ENCODE data around the gene ZMYND8.

ZMYND8 gene

DNA sequence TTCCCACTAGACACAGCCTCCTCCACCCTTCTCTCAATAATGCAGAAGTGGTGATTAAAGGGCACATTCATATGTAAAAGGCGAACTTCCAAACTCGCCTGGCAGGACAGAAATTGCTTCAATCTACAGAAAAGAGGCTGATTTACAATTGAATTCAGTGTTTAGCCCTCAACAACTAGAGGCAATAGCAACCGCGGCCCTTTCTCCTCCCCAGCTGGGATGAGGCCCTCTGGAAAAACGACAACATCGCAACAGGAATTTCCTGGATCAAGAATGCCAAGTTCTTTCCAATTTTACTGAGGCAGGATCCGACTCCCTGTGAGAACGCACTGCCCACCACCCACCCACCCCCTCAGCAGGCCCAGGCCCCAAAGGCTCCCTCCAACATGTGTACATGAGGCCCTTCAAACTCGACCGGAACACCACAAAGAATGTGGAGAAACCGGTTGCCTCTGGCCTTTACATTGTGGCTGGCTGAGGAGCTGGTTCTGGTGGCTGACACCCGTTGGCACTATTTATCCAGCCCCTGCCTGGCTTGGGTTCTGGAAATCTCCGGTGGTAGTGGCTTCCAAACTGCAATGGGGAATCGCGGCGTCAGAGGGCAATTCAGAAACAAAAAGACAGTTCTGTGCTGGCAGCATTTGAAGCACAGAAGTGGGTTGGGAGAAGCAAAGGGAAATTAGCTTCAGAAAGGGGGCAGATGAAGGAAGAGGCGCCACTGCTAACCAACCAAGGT, 36.8 kb downstream of the ZMYND8 start:
- H3K27me3 Mint-ChIP-seq: no peaks in the 10 kb centered on the region
- no peak overlapping the region for H3K4me3 Mint-ChIP-seq
- ATAC-seq (replicated peaks) (peak in 1 of 2 donors; percentile 41), DNase-seq (no peak)
- H3K9me3 Mint-ChIP-seq: no peaks in the 10 kb centered on the region
- H3K4me1 Mint-ChIP-seq: peaks cover 40 to 87% of the 10 kb centered on the region in 2 donors
- peak overlapping the region; percentile 80 for H3K27ac Mint-ChIP-seq
- peaks cover 6 to 43% of the 10 kb centered on the region in 2 donors for H3K36me3 Mint-ChIP-seq

DNA sequence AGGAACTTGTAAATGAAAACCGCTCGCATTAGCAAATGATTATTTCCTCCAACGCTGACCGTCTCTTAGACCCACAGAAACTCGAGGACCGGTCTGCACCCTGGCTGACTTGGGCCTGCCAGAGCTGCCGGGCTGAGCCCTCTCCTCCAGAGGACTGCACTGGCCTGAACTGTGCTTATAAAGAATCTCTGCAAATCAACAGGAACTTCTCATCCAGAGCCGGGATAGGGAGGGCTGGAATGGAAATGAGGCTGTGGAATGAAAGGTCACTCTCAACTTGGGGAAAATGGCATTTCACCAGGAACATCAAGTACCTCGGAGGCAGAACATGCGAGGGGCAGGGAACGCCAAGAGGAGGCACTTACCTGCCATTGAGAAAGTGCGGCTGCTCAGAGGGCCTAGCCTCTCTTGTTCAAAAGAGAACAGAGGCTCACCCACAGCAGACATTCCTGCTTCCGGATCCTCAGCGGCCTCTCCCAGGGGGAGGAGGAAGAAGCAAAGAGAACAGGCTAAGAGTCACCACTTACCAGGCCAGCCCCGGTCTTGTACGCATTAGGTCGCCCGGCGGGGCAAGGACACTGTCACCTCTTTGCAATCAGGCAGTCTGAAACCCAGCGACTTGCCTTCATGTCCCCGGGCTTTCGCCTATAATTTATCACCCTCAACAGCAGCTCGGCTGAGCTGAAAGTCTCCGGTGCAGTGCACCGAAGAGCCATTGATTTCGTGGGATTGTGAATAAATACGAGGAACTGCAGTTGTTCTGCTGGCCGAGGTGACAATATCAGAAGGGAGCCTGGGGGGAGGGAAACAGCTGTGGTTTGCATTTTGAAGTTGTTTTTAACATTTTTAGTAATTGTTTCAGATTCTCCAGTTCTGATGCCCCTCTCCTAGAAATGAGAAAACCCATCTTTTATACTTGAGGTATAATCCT, 37.6 kb downstream of the ZMYND8 start:
- peak in 1 of 2 donors; percentile 18 for ATAC-seq (replicated peaks)
- Mint-ChIP-seq H3K4me1 (peaks cover 38 to 87% of the 10 kb centered on the region in 2 donors), H3K9me3 (no peaks in the 10 kb centered on the region), H3K36me3 (peaks cover 7 to 44% of the 10 kb centered on the region in 2 donors), H3K4me3 (peak overlapping the region; percentile 13 to 52), H3K27me3 (no peaks in the 10 kb centered on the region), H3K27ac (peak overlapping the region; percentile 93)
- no peak for DNase-seq

DNA sequence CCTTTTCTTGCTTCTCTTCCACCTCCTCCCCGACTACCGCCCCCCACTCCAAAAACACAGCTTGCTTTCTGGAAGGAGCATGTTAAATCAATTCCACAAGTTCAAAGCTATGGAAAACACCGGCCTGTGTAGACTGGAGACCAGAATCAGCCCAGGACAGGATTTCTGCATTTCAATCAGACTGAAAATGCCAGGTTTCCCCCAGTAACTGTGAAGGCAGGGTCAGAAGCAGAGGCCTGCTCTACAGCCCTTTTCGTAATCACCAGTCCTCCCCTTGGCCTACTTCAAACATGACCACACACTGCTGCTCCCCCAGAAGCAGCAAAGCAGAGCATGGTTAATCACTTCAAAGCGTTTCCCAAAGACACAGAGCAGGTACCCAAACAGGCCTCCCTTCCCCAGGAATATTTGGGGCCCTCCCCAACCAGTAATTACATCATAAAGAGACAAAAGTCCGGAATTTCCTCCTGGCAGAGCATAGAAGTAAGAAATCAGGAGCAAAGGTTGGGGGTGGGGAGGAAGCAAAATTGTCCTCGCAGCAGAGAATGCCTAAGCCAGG, 38.4 kb downstream of the ZMYND8 start:
- peaks cover 38 to 85% of the 10 kb centered on the region in 2 donors for H3K4me1 Mint-ChIP-seq
- peaks cover 7 to 38% of the 10 kb centered on the region in 2 donors for H3K36me3 Mint-ChIP-seq
- no peak for DNase-seq

DNA sequence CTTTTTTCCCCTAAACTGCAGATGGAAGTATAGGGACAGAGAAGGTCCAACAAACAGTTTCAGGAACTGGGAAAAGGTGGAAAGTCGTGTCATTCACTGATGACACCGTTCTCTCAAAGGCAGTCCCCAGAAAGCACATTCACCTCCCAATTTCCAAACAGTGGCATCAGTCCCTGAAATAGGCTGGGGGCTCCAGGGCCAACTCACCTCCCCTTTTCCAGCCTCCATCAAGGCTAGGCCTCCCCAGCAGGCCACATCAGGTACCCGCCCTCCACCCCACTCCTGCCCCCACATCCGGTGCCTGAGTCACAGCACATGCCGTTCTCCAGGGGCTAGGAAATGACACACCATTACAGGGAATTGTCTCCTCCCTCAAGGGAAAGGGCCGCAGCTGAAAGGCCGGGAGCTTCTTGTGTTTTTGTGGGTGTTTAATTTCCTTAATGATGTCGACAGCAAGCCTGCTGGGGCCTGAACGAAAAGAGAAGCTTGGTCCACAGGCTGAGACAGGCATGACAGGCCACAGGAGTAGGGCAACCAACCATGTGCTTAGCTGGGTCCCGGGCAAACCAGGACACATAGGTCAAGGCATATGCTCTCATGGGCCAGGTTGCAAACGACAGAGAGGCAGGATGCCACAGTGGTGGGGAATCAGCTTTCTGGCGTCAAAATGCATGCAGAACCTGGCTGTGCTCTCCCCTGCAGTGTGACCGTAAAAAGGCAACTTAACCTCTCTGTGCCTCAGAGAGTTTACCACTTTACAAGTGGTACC, 39.2 kb downstream of the ZMYND8 start:
- DNase-seq (peak; percentile 14), ATAC-seq (replicated peaks) (peak; percentile 58 to 65)
- Mint-ChIP-seq H3K4me3 (no peak overlapping the region), H3K27me3 (no peaks in the 10 kb centered on the region), H3K4me1 (peaks cover 34 to 83% of the 10 kb centered on the region in 2 donors), H3K36me3 (peaks cover 7 to 39% of the 10 kb centered on the region in 2 donors), H3K9me3 (no peaks in the 10 kb centered on the region), H3K27ac (peak overlapping the region; percentile 79)

More for the DNA sequence above, 38.4 kb downstream of the ZMYND8 start:
- Mint-ChIP-seq H3K4me3 (peak overlapping the region; percentile 33 to 52), H3K27me3 (no peaks in the 10 kb centered on the region), H3K27ac (peak overlapping the region; percentile 93), H3K9me3 (no peaks in the 10 kb centered on the region)
- peak in 1 of 2 donors; percentile 14 for ATAC-seq (replicated peaks)

DNA sequence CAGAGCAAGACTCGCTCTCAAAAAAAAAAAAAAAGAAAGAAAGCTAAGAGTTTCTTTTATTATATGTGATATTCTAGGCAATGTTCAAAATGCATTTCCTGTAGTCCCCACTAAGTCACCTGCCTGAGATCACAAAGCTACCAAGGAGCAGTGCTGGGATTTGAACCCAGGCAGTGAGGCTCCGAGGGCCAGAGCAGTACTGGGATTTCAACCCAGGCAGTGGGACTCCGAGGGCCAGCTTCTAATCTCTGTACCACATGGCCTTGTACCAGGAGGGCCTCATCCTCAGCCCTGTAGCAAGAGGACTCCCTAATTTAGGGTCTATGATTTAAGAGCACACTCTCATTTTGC, 39.7 kb downstream of the ZMYND8 start:
- Mint-ChIP-seq H3K27ac (peak overlapping the region; percentile 79), H3K4me1 (peaks cover 36 to 78% of the 10 kb centered on the region in 2 donors), H3K36me3 (peaks cover 7 to 45% of the 10 kb centered on the region in 2 donors), H3K27me3 (no peaks in the 10 kb centered on the region), H3K9me3 (no peaks in the 10 kb centered on the region), H3K4me3 (no peak overlapping the region)
- no peak for DNase-seq
- no peak for ATAC-seq (replicated peaks)

DNA sequence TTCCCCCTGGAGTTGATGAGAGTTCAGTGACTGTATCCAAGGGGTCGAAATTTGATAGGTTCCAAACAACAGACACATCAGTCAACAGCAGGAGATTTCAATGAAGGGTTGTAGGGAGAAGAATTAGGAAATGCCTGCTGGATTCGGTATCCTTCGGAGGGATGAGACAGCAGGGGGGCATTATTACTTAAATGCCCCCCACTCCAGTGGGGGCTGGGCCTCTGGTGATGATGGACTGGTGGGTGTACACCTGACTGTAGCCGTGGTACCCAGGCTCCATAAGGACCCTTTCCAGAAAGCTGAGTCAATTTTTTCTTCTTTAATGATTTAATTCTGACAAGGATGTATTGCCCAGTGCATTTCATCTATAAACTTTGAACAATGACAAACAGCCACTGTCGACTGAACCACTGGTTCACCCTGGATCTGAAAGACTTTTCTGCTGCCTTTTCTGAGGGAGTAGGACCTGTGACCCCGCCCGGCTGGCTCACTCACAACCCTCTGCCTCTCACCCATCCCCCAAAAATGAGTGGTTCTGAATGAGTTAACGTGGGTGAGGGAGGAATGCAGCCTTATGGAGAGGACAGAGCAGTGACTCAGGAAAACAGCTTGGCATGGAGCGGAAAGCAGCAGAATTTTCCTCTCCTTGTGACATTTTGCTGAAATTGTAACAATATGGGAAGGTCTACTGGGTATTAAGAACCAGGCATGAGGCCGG, 41.0 kb downstream of the ZMYND8 start:
- ATAC-seq (replicated peaks) (no peak), DNase-seq (no peak)
- H3K27ac Mint-ChIP-seq: peak overlapping the region; percentile 49
- H3K36me3 Mint-ChIP-seq: peaks cover 15 to 52% of the 10 kb centered on the region in 2 donors
- H3K4me1 Mint-ChIP-seq: peaks cover 36 to 68% of the 10 kb centered on the region in 2 donors
- no peaks in the 10 kb centered on the region for H3K9me3 Mint-ChIP-seq
- H3K4me3 Mint-ChIP-seq: no peak overlapping the region
- no peaks in the 10 kb centered on the region for H3K27me3 Mint-ChIP-seq

DNA sequence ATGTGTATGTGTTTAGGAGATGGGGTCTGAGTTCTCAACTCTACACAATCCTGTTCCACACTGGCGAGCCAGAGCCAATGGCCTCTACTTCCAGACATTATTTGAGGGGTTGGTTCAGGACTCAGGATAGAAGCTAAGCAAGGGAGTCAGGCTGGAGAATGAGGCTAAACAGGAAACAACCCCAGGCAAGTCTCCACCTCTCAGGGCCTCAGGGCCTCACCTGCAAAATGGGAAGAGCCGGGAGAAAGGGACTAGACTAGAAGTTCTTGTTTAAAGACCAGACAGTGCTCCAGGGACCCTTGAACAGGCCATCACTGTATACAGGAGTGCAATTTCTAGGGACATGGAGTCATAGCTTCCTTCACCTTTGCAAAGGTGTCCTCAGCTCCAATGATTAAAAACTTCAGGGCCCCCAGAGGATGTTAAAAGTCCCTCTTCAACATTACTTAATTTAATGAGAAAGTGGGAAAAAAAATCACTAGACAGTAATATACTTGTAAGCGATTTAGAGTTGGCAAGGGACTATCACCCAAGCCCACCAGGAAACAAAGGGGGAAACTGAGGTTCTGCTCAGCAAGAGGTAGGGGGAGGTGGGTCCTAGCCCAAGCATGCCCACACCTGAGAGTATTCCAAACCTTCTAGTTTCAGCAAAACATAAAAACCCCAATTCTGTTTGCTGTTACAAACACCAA, 41.7 kb downstream of the ZMYND8 start:
- H3K4me1 Mint-ChIP-seq: peaks cover 31 to 61% of the 10 kb centered on the region in 2 donors
- peak overlapping the region; percentile 49 for H3K27ac Mint-ChIP-seq
- no peaks in the 10 kb centered on the region for H3K9me3 Mint-ChIP-seq
- H3K27me3 Mint-ChIP-seq: no peaks in the 10 kb centered on the region
- ATAC-seq (replicated peaks) (no peak), DNase-seq (no peak)
- no peak overlapping the region for H3K4me3 Mint-ChIP-seq
- H3K36me3 Mint-ChIP-seq: peaks cover 19 to 50% of the 10 kb centered on the region in 2 donors

DNA sequence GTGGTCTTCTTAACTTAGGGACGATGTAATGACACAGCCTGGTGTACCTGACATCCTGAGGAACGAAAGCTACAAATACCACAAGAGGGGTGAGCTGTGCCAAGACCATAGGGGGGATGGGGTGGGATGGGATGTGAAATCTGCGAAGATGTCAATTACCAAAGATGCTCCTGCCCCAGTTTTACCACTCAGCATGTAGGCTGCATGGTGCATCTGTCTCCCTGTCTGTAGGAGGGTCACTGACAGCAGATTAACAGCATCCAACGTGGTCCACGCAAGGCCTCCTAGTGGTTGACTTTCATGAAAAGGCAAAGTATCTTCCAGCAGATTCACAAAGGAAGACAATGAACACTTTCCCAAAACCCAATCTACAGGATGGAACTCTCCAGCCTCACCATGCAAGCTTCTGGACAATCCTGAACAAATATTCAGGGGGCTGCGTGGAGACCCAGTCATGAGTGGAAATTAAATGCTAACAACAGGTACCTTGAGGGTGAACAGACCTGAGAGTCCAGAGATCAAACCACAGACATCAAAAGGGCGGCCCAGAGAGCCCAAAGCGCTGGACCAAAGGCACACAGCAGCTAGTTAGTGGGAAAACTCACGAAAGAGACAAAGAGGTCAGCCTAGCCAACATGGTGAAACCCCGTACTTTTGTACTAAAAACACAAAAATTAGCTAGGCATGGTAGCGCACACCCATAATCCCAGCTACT, 44.4 kb downstream of the ZMYND8 start:
- no peak for ATAC-seq (replicated peaks)
- peaks cover 20 to 47% of the 10 kb centered on the region in 2 donors for H3K36me3 Mint-ChIP-seq

DNA sequence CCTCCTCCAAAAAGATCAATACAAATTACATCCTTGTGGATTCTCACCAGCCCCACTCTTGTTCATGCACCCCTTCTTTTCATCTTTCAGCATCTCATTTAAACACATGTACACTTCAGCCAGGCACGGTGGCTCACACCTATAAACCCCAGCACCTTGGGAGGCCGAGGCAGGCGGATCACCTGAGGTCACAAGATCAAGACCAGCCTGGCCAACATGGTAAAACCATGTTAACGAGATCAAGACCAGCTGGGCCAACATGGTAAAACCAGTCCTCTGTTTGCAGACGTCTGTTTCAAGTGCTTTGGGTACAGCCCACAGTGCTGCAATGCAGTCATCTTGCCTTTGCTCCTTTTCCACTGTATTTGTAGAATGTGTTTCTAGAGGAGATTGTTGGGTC, 45.3 kb downstream of the ZMYND8 start:
- no peaks in the 10 kb centered on the region for H3K9me3 Mint-ChIP-seq
- peaks cover 12 to 26% of the 10 kb centered on the region in 2 donors for H3K4me1 Mint-ChIP-seq
- ATAC-seq (replicated peaks) (no peak), DNase-seq (no peak)
- no peak overlapping the region for H3K27ac Mint-ChIP-seq
- peaks cover 24 to 53% of the 10 kb centered on the region in 2 donors for H3K36me3 Mint-ChIP-seq
- H3K4me3 Mint-ChIP-seq: no peak overlapping the region
- H3K27me3 Mint-ChIP-seq: no peaks in the 10 kb centered on the region

More for the DNA sequence above, 44.4 kb downstream of the ZMYND8 start:
- H3K4me1 Mint-ChIP-seq: peaks cover 10 to 34% of the 10 kb centered on the region in 2 donors
- no peak overlapping the region for H3K27ac Mint-ChIP-seq
- H3K4me3 Mint-ChIP-seq: no peak overlapping the region
- no peak for DNase-seq
- H3K9me3 Mint-ChIP-seq: no peaks in the 10 kb centered on the region
- no peaks in the 10 kb centered on the region for H3K27me3 Mint-ChIP-seq

DNA sequence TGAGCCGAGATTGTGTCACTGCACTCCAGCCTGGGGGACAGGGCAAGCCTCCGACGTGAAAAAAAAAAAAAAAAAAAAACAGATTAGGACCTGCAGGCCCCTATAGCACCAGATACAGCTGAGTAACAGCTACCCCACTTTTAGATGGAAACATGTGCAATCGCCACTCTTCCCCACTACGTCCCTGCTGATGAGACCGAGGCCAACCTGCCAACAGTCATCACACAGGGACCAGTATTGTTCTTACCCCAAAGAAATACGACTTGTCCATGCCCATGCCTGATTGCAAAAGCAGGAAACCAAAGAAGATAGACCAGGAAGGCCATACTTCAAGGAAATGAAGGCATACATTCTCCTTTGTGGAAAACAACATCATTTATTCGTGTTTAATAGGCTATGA, 45.8 kb downstream of the ZMYND8 start:
- no peak for ATAC-seq (replicated peaks)
- no peak overlapping the region for H3K27ac Mint-ChIP-seq
- H3K27me3 Mint-ChIP-seq: no peaks in the 10 kb centered on the region
- H3K36me3 Mint-ChIP-seq: peaks cover 24 to 55% of the 10 kb centered on the region in 2 donors
- no peak for DNase-seq
- peaks cover 11 to 22% of the 10 kb centered on the region in 2 donors for H3K4me1 Mint-ChIP-seq
- H3K9me3 Mint-ChIP-seq: no peaks in the 10 kb centered on the region
- no peak overlapping the region for H3K4me3 Mint-ChIP-seq

DNA sequence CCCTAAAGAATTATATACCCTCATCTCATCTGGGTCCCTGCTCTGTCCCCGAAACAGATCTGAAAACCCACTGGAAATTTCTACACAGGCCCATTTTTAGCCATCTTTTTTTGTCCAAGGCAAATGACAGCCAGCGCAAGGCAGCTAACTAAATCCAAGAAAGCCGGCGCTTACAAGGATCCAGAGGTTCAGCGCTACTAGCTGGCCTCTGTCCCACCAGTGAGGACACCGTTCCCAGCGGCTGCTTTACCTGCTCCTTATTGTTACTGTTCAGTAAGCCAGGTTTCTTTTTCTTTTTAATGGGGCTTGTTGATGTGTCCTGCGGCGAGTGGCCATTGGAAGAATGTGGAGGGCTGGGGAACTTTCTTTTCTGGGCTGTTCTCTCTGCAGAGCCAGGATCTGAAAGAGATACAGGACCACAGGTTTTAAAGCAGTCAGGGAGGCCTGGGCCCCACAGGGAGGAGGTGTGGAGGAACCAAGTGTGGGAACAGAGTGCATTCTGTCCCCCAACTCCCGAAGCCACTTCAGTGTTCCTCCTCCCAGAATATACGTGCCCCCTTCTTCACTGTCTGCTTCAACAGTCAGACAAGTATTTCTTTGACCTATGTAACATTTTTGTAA, 46.6 kb downstream of the ZMYND8 start:
- Mint-ChIP-seq H3K27ac (peak overlapping the region; percentile 5), H3K4me1 (peaks cover 7 to 13% of the 10 kb centered on the region in 2 donors), H3K27me3 (no peaks in the 10 kb centered on the region), H3K36me3 (peaks cover 24 to 51% of the 10 kb centered on the region in 2 donors), H3K9me3 (no peaks in the 10 kb centered on the region), H3K4me3 (no peak overlapping the region)
- ATAC-seq (replicated peaks) (no peak), DNase-seq (no peak)

DNA sequence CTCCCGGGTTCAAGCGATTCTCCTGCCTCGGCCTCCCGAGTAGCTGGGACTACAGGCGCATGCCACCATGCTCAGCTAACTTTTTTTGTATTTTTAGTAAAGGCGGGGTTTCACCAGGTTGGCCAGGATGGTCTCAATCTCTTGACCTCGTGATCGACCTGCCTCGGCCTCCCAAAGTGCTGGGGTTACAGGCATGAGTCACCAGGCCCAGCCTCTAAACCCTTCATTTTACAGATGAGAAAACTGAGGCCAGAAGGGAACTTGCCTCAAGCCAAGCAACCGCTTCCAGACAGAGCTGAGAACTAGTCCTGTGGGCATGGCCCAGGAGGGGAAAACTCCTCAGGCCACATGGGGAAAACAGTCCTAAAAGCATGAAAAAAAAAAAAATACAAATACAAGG, 47.1 kb downstream of the ZMYND8 start:
- DNase-seq (no peak), ATAC-seq (replicated peaks) (no peak)
- Mint-ChIP-seq H3K27me3 (no peaks in the 10 kb centered on the region), H3K36me3 (peaks cover 21 to 47% of the 10 kb centered on the region in 2 donors), H3K9me3 (no peaks in the 10 kb centered on the region), H3K4me1 (peaks cover 7 to 10% of the 10 kb centered on the region in 2 donors), H3K27ac (no peak overlapping the region), H3K4me3 (no peak overlapping the region)
